ENCODE measurements around the gene LARP1B.

GRCh38 chr4:128155231-128155855, 94.2 kb downstream of the LARP1B start:
- TF ChIP-seq CTCF (IDR thresholded peaks at IDR 0.05 in 8 of 11, conservative IDR thresholded peaks at IDR 0.05 in 3 of 11) (no peak), POLR2A (IDR thresholded peaks at IDR 0.05) (no peak)

All from spleen (tissue), 7 donors.